Skeletal muscle satellite cell (primary cell): ENCODE measurements around the gene RHCG.

Experiments used
- H3K27me3 ChIP-seq: 2 replicates; pipeline ENCODE4 v1.7.0; 2013; ENCODE audit warnings: low read length; ENCODE audit not compliant: control insufficient read depth, insufficient read depth
- H3K36me3 ChIP-seq: 2 replicates; pipeline ENCODE4 v1.7.0; 2013; ENCODE audit warnings: mild to moderate bottlenecking, control low read depth, low read length; ENCODE audit not compliant: insufficient read depth
- H3K4me1 ChIP-seq: 2 replicates; pipeline ENCODE4 v1.7.0; 2013; ENCODE audit warnings: low read length; ENCODE audit not compliant: control insufficient read depth, insufficient read depth
- H3K4me2 ChIP-seq: 2 replicates; pipeline ENCODE4 v1.7.0; 2013; ENCODE audit warnings: mild to moderate bottlenecking, low read length
- H3K4me3 ChIP-seq: 2 replicates; pipeline ENCODE4 v1.7.0; 2013; ENCODE audit warnings: low read length
- H3K9ac ChIP-seq: 2 replicates; pipeline ENCODE4 v1.7.0; 2013; ENCODE audit warnings: mild to moderate bottlenecking, low read depth, low read length, moderate library complexity
- H3K9me3 ChIP-seq: replicated peaks from 2 replicates; pipeline ENCODE4 v1.7.0; 2013; ENCODE audit warnings: mild to moderate bottlenecking, control low read depth, low read length

RHCG gene

GRCh38 chr15:89501646-89502045, 5.3 kb upstream of the RHCG start:
- Histone ChIP-seq H3K4me3 (no peak overlapping the region), H3K9ac (no peak overlapping the region), H3K36me3 (no peaks in the 10 kb centered on the region), H3K9me3 (no peaks in the 10 kb centered on the region), H3K4me1 (peaks cover 10% of the 10 kb centered on the region), H3K4me2 (no peak overlapping the region), H3K27me3 (peaks cover 67% of the 10 kb centered on the region)

DNA sequence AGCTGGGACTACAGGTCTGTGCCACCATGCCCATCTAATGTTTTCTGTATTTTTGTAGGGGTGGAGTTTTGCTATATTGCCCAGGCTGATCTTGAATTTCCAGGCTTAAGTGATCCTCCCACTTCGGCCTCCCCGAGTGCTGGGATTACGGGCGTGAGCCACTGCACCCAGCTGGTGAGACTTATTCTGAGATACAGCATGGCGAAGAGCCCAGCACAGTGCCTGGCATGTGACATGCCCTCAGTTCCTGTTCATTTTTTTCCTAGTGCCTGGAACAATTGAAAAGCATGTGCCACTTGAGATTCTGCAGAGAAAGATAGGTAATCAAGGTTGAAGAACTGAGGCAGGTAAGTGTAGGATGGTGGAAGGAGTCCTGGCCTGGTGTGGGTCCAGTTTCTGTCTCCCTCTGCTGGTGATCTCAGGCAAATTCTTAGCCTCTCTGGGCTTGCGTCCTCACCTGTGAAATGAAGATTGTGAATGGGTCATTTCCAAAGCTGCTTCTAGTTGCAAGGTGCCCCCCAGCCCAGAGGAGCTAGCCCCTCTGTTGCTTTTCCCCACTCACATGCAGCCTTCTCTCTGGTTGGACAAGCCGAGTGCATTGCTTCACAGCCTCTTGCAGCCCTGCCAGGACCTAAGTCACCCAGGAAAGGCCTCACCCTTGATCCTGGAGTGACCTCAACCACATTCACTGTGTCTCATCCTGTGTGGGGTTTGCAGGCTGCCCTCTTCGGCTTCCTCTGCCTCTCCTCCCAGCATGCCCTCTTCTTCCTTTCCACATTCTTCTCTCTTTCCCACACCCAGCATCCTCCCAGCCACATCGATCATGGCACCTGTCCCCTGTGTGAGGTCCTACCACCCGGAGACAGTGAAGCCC, 4.3 kb upstream of the RHCG start:
- no peak overlapping the region for H3K9ac ChIP-seq
- H3K27me3 ChIP-seq, result peaks cover 70% of the 10 kb centered on the region
- H3K4me1 ChIP-seq, result peaks cover 17% of the 10 kb centered on the region
- H3K4me2 ChIP-seq, result no peak overlapping the region
- no peaks in the 10 kb centered on the region for H3K9me3 ChIP-seq
- H3K4me3 ChIP-seq, result no peak overlapping the region
- no peaks in the 10 kb centered on the region for H3K36me3 ChIP-seq

GRCh38 chr15:89499156-89499555, 2.8 kb upstream of the RHCG start:
- Histone ChIP-seq H3K4me3 (no peak overlapping the region), H3K36me3 (no peaks in the 10 kb centered on the region), H3K9me3 (no peaks in the 10 kb centered on the region), H3K4me2 (no peak overlapping the region), H3K9ac (no peak overlapping the region), H3K4me1 (peaks cover 17% of the 10 kb centered on the region), H3K27me3 (peaks cover 70% of the 10 kb centered on the region)

- Histone ChIP-seq H3K4me3 (no peak overlapping the region), H3K4me1 (peaks cover 17% of the 10 kb centered on the region), H3K9me3 (no peaks in the 10 kb centered on the region), H3K27me3 (peaks cover 70% of the 10 kb centered on the region), H3K4me2 (peak overlapping the region; percentile 29), H3K9ac (peak overlapping the region; percentile 34), H3K36me3 (no peaks in the 10 kb centered on the region)
Observed at GRCh38 chr15:89498574-89498906, 2.2 kb upstream of the RHCG start.

DNA sequence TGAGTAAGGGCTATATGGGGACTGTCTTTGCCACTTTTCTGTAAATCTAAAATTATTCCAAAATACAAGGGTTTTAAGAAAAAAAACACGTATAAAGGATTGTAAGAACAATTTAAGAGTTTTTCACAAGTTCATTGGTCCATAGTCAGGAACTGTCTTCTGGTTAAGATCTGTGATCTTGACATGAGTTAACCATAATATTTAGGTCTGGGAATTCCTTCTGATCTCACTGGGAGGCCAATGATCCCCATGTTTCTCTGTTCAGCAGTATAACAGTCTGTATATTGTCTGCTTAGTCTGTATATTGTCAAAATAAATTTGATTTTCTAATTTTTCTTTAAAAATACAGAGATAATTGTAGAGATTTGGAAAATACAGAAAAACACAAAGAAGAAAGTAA, 848 bp upstream of the RHCG start:
- Histone ChIP-seq H3K9me3 (no peaks in the 10 kb centered on the region), H3K4me2 (no peak overlapping the region), H3K9ac (no peak overlapping the region), H3K36me3 (no peaks in the 10 kb centered on the region), H3K27me3 (peaks cover 70% of the 10 kb centered on the region), H3K4me1 (peaks cover 17% of the 10 kb centered on the region), H3K4me3 (no peak overlapping the region)

DNA sequence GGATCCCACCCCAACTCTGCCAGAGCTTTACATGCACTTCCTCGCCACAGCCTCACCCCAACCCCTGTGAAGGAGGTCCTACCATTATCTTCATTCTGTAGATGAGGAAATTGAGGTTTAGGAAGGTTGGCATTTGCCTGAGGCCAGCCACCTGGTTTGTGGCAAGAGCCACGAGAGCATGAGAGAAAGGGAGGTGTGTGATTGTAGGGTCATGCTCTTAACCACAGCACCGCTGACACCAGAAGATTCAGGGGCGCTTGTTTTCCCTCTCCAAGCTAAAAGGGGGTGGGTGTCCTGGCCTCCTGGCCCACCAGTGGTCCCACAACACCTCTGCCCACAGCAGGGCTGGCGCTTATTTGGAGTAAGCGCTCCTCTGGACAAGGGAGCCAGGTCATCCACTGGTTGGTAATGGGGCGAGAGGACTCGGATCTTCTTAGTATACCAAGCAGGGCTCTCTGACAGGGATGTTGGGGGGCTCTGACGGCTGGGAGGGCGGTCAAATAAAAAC, 691 bp downstream of the RHCG start:
- Histone ChIP-seq H3K9me3 (no peaks in the 10 kb centered on the region), H3K9ac (no peak overlapping the region), H3K36me3 (no peaks in the 10 kb centered on the region), H3K4me3 (no peak overlapping the region), H3K4me2 (no peak overlapping the region), H3K27me3 (peaks cover 72% of the 10 kb centered on the region), H3K4me1 (peaks cover 17% of the 10 kb centered on the region)

DNA sequence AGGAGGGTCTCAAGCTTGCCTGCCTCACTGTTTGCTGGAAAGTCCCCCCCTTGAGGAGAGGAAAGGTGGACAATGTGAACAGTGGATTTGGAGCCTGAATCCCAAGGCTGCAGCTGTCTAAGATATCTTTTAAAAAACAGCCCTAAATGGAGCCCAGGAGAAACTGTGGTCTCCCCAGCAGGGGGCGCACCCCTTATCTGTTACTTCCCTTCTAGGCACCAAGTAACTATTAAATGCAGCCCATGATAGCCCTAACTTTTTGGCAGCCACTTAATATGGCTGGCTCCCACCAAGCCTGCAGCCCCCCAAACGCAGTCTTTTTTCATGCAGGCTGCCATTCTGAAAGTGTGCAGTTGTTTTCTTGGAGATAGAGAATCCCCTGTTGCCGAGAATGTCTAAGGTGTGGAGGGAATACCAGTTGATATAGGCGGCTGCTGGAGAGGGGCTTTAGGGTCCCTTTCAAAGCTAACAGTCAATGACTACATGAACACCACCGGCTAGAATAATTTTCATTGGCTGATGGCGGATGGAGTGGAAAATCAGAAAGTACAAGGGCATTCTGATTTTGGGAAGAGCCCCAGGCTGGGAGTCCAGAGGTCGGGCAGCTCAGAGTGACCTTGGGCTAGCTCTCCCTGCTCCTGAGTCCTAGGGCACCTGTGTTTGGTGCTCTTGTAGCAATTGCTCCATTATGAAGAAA, 1.3 kb downstream of the RHCG start:
- H3K27me3 ChIP-seq, result peaks cover 72% of the 10 kb centered on the region
- H3K4me2 ChIP-seq, result no peak overlapping the region
- no peak overlapping the region for H3K9ac ChIP-seq

GRCh38 chr15:89494031-89494430, 2.4 kb downstream of the RHCG start:
- Histone ChIP-seq H3K4me2 (no peak overlapping the region), H3K4me3 (no peak overlapping the region), H3K36me3 (no peaks in the 10 kb centered on the region), H3K4me1 (peaks cover 14% of the 10 kb centered on the region), H3K9me3 (no peaks in the 10 kb centered on the region), H3K27me3 (peaks cover 80% of the 10 kb centered on the region), H3K9ac (no peak overlapping the region)

More for the DNA sequence above, 1.3 kb downstream of the RHCG start:
- Histone ChIP-seq H3K4me3 (no peak overlapping the region), H3K36me3 (no peaks in the 10 kb centered on the region), H3K4me1 (peaks cover 17% of the 10 kb centered on the region), H3K9me3 (no peaks in the 10 kb centered on the region)

DNA sequence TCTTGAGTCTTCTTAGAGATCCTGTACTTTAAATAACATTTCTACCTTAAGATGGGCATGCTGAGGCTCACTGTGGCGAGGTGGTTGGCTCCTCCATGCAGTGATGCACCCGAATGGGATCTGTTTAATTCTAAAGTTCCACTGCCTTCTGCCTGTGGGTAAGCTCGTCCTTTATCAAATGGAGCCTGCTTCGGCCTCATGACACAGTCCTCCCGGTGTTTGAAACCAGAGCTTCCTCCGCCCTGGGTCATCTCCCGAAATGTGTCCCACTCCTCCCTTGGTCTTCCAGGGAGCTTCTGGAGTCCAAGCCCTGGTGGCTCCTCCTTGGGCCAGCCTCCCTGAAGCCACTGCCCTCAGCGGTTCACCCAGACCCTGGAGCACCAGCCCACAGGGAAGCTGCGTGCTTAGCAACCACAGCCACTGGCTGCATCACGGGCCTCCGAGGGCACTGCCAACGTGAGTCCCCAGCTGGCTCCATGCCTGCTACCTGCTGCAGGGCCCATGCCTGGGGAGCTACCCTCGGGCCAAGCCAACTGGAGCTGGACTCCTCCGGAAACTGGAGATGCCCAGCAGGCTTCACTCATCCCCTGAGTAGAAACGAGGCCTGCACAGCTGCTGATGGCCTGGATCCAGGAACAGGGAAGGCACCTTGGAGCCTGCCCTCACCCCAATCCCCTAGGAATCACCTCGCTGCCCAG, 3.3 kb downstream of the RHCG start:
- H3K4me2 ChIP-seq, result no peak overlapping the region
- no peaks in the 10 kb centered on the region for H3K9me3 ChIP-seq
- H3K4me1 ChIP-seq, result peaks cover 8% of the 10 kb centered on the region
- no peak overlapping the region for H3K4me3 ChIP-seq
- H3K9ac ChIP-seq, result no peak overlapping the region
- peaks cover 87% of the 10 kb centered on the region for H3K27me3 ChIP-seq
- no peaks in the 10 kb centered on the region for H3K36me3 ChIP-seq

GRCh38 chr15:89492111-89492641, 4.2 kb downstream of the RHCG start:
- no peaks in the 10 kb centered on the region for H3K9me3 ChIP-seq
- H3K4me3 ChIP-seq, result no peak overlapping the region
- H3K36me3 ChIP-seq, result no peaks in the 10 kb centered on the region
- H3K27me3 ChIP-seq, result peaks cover 92% of the 10 kb centered on the region
- no peak overlapping the region for H3K4me2 ChIP-seq
- H3K9ac ChIP-seq, result no peak overlapping the region
- peaks cover 8% of the 10 kb centered on the region for H3K4me1 ChIP-seq

GRCh38 chr15:89490814-89491315, 5.5 kb downstream of the RHCG start:
- H3K4me1 ChIP-seq, result no peaks in the 10 kb centered on the region

More at GRCh38 chr15:89490814-89491315, 5.5 kb downstream of the RHCG start:
- Histone ChIP-seq H3K9me3 (no peaks in the 10 kb centered on the region), H3K4me2 (no peak overlapping the region), H3K36me3 (no peaks in the 10 kb centered on the region), H3K27me3 (peaks cover 90% of the 10 kb centered on the region), H3K9ac (no peak overlapping the region), H3K4me3 (no peak overlapping the region)
